MCF 10A (cell line): ENCODE measurements around the gene MYO5A. TPM values are rescaled to one million over a fixed set of nuclear protein-coding genes. Genes with fewer than 3 reads are reported as not detected.

ENCODE experiments used
- BruUV-seq: library from RNA; stranded (reverse); fragments of 400-500 nt; replicated peaks from 2 replicates; lab custom pipeline; 2021; lab: Mats Ljungman, UMichigan
- CTCF ChIA-PET: fragments of 300-600 bp; sonication (Branson Sonifier 250); formaldehyde crosslinking; extraction: SDS; loops from one replicate; lab custom pipeline; 2021; ENCODE audit warnings: antibody characterized with exemption, inconsistent platforms; lab: Yijun Ruan, JAX
- POLR2A ChIA-PET: fragments of 300-600, 350-650 bp; sonication (Branson Sonifier 250); formaldehyde crosslinking; extraction: SDS; loops from one replicate; lab custom pipeline; 2020; ENCODE audit warnings: antibody characterized with exemption, inconsistent platforms; lab: Yijun Ruan, JAX
- DNase-seq: peaks from one replicate; pipeline ENCODE4 v3.0.0-alpha.2; 2018; ENCODE audit not compliant: unreplicated experiment
- H3K27ac Mint-ChIP-seq: one replicate; pipeline ENCODE4 v1.8.0; 2022; ENCODE audit warnings: mild to moderate bottlenecking, low read depth, mixed read lengths; ENCODE audit not compliant: unreplicated experiment
- H3K27me3 Mint-ChIP-seq: one replicate; pipeline ENCODE4 v1.8.0; 2022; ENCODE audit warnings: mixed read lengths; ENCODE audit not compliant: insufficient read depth, unreplicated experiment
- H3K36me3 Mint-ChIP-seq: one replicate; pipeline ENCODE4 v1.8.0; 2022; ENCODE audit warnings: mild to moderate bottlenecking, moderate library complexity, mixed read lengths; ENCODE audit not compliant: insufficient read depth, unreplicated experiment
- H3K4me1 Mint-ChIP-seq: one replicate; pipeline ENCODE4 v1.8.0; 2022; ENCODE audit warnings: mixed read lengths; ENCODE audit not compliant: insufficient read depth, unreplicated experiment
- H3K4me3 Mint-ChIP-seq: one replicate; pipeline ENCODE4 v1.8.0; 2022; ENCODE audit warnings: mild to moderate bottlenecking, moderate library complexity, mixed read lengths; ENCODE audit not compliant: unreplicated experiment
- H3K9me3 Mint-ChIP-seq: one replicate; pipeline ENCODE4 v1.8.0; 2022; ENCODE audit warnings: mixed read lengths; ENCODE audit not compliant: unreplicated experiment
- CTCF ChIP-seq: fragments of 200-600 bp; IDR thresholded peaks from one replicate; pipeline ENCODE4 v1.8.0; 2022; ENCODE audit warnings: antibody characterized with exemption, mild to moderate bottlenecking; ENCODE audit not compliant: unreplicated experiment
- intact Hi-C: fragments of 100-400 bp; cut with micrococcal nuclease; formaldehyde crosslinking; loops from 2 replicates; pipeline ENCODE4 v1.14.1; 2022
- total RNA-seq: library from RNA; stranded (reverse); gene quantifications from 2 replicates; pipeline ENCODE4 v1.2.3, GENCODE V29; 2022

The MYO5A gene
- total RNA-seq, 1 experiment from 2014 or later: 28.9 TPM

- Mint-ChIP-seq H3K27me3 (no peaks in the 10 kb centered on the region), H3K36me3 (no peaks in the 10 kb centered on the region), H3K4me3 (no peak overlapping the region), H3K9me3 (peaks cover 16% of the 10 kb centered on the region), H3K4me1 (peaks cover 4% of the 10 kb centered on the region), H3K27ac (no peak overlapping the region)
- POLR2A ChIA-PET: interaction anchor here (0.6 kb wide), 1 partner anchor 12 kb away, joined by 3 read pairs; no protein-coding TSS in a partner anchor
- intact Hi-C loops: no loop called here
- no TSS peak for BruUV-seq
- DNase-seq: no peak
- CTCF ChIA-PET: no interaction called here
- TF ChIP-seq CTCF: no peak
Measured at GRCh38 chr15:52301265-52301847, 227.3 kb downstream of the MYO5A start.

- intact Hi-C loops: loop anchor here (5.0 kb wide), 1 partner anchor 38 kb away; no protein-coding TSS in a partner anchor
- peak within 1 kb of the TSS; percentile 77 for H3K27ac Mint-ChIP-seq
- POLR2A ChIA-PET: interaction anchor here (0.6 to 2.6 kb wide), 22 partner anchors 8 to 439 kb away, joined by 3 to 11 read pairs (median 4); partner anchors contain the start of genes ARPP19 and ATOSA
Measured at GRCh38 chr15:52295421-52296001, 233.2 kb downstream of the MYO5A start, which contains the start of gene MYO5C. TSS of gene MYO5C (minus strand) at chr15:52295804. CDS start at chr15:52295636, 168 bp downstream.

DNA sequence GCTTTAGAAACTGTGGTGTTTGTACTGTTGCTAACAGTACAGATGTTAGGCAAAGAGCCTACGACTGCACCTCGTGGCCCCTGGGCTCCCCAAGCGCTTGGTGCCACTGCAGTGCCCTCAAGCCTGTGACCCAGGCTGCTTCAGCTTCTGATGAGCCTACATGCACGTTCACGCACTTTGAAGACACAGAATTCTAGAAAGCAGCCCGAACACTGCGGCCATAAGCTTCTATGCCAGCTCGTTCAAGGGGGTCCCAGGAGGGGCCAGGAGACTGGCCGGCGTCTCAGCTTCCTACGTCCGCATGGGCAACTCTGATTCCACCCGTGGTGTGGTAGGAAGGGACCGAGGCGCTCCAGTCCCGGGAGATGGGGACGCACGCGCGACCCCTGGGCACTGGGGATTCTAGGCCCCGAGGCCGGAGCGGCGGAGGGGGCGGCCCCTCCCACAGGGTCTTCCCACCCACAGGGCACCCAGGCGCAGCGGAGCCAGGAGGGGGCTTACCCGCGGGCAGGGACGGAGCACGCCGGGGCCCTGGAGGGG, 233.7 kb downstream of the MYO5A start:
- H3K9me3 Mint-ChIP-seq: no peaks in the 10 kb centered on the region
- no peaks in the 10 kb centered on the region for H3K27me3 Mint-ChIP-seq
- H3K27ac Mint-ChIP-seq: peak overlapping the region; percentile 77
- H3K4me3 Mint-ChIP-seq: peak overlapping the region; percentile 69
- POLR2A ChIA-PET: interaction anchor here (0.6 to 2.6 kb wide), 19 partner anchors 9 to 416 kb away, joined by 3 to 11 read pairs (median 4); partner anchors contain the start of genes ARPP19 and ATOSA
- peak; percentile 34 for DNase-seq
- peaks cover 34% of the 10 kb centered on the region for H3K4me1 Mint-ChIP-seq
- no TSS peak for BruUV-seq
- CTCF ChIA-PET: interaction anchor here (0.9 to 1.6 kb wide), 3 partner anchors 8 to 440 kb away, joined by 3 to 4 read pairs (median 3); no protein-coding TSS in a partner anchor
- TF ChIP-seq CTCF: no peak
- intact Hi-C loops: loop anchor here (5.0 kb wide), 1 partner anchor 38 kb away; no protein-coding TSS in a partner anchor
- no peaks in the 10 kb centered on the region for H3K36me3 Mint-ChIP-seq

More at GRCh38 chr15:52295421-52296001, 233.2 kb downstream of the MYO5A start, which contains the start of gene MYO5C:
- Mint-ChIP-seq H3K4me3 (peak within 1 kb of the TSS; percentile 69), H3K27me3 (no peaks in the 10 kb centered on the region), H3K9me3 (peaks cover 5% of the 10 kb centered on the region), H3K36me3 (no peaks in the 10 kb centered on the region), H3K4me1 (peaks cover 31% of the 10 kb centered on the region)
- no peak for TF ChIP-seq CTCF
- CTCF ChIA-PET: interaction anchor here (1.0 to 1.6 kb wide), 3 partner anchors 37 to 439 kb away, joined by 3 to 4 read pairs (median 4); no protein-coding TSS in a partner anchor
- peak; percentile 91 for DNase-seq
- BruUV-seq: no TSS peak
